Sciatic nerve (tissue), 2 donors: ENCODE results near the gene F8. TPM values are rescaled to one million over a fixed set of nuclear protein-coding genes. Genes with fewer than 3 reads are reported as not detected.
"Not testable (repeated sequence)": the region's sequence is repeated elsewhere in the genome, so short reads cannot be mapped to it uniquely, and the experiment has no call there.

ENCODE experiments used
- ATAC-seq: fragments of 200-7000 bp; cut with Tn5 transposase; one replicate; pipeline ENCODE4 v1.9.1; 2020; ENCODE audit warnings: mild to moderate bottlenecking, moderate library complexity
- DNase-seq: peaks from one replicate; pipeline ENCODE4 v3.0.0-alpha.2; 2020; ENCODE audit warnings: low spot score
- intact Hi-C: fragments of 100-400 bp; cut with DNase I; formaldehyde crosslinking; loops from one replicate; pipeline ENCODE4 v1.14.2; 2022
- total RNA-seq: library from RNA; stranded (reverse); fragmentation: NEBNext Ultra II Directional; extraction: Animal tissue kit (Norgen Biotek cat#: 25700); gene quantifications from one replicate; pipeline ENCODE4 v1.2.1, GENCODE V29; 2021
- donor health status: DM: no; HTN: no; CAD: no.
- donor health status: DM: no; HTN: no; CAD: no.

F8 gene
- total RNA-seq, 1 donor from 2014 or later, result 63.0 TPM

GRCh38 chrX:155046129-155046810, 23.7 kb upstream of the F8 start:
- no peak for DNase-seq
- intact Hi-C loops, result no loop called here
- no peak for ATAC-seq

- DNase-seq (no peak), ATAC-seq (no peak)
- intact Hi-C loops, result no loop called here
These were observed 13.2 kb upstream of the F8 start for GRCh38 chrX:155035688-155036087.

DNA sequence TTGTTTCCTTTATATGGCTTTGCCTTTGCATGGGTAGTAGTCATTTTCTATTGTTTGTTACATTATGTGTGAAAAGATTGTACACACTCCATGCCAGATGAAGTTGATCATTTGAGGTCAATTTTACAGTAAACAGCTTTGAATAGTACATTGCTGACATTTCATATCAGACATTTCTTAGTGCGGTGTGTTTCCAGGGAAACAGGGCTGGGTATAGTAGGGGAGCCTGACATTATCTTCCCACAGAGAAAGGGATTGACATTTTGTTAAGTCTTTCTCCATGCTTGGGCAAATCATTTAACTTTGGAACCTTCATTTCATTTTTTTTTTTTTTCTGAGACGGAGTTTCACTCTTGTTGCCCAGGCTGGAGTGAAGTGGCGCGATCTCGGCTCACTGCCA, 9.1 kb upstream of the F8 start:
- no peak for ATAC-seq
- no peak for DNase-seq
- intact Hi-C loops, result no loop called here

DNA sequence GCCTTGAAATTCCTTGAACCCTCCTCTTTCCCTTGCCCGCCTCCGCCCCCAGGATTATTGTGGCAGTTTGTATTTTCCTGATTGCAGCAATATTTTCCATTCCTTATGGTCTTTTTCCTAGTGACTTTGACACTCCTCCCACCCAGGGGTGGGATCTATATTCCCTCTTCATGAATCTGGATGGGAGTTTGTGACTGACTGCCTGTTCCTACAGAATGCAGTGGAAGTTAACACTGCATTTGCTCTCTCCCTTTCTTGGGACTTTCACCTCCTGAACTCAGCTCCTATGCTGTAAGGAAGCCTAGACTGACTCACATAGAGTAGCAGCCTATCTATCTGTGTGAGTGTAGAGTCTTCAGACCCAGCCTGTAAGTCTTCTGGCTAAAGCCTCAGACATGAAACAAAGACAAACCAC, 6.4 kb upstream of the F8 start:
- DNase-seq (no peak), ATAC-seq (no peak)
- intact Hi-C loops, result no loop called here

DNA sequence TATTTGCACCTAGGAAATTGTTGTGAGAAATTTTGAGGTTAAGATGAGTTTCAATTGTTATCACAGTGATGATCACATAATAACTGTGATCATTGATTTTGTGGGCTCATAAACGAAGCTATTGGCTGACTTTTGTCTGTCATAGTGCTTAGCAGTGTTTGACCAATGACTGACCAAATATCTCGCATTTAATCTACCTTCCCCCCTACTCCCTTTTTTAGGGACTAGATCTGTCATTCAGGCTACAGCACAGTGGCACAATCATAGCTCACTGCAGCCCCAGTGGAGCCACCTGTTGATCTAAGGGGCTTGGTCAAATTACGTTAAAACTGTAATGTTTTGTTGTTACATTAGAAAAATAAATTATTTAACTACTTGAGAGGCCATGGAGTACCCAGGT, 5.6 kb upstream of the F8 start:
- intact Hi-C loops, result no loop called here
- DNase-seq (no peak), ATAC-seq (no peak)

DNA sequence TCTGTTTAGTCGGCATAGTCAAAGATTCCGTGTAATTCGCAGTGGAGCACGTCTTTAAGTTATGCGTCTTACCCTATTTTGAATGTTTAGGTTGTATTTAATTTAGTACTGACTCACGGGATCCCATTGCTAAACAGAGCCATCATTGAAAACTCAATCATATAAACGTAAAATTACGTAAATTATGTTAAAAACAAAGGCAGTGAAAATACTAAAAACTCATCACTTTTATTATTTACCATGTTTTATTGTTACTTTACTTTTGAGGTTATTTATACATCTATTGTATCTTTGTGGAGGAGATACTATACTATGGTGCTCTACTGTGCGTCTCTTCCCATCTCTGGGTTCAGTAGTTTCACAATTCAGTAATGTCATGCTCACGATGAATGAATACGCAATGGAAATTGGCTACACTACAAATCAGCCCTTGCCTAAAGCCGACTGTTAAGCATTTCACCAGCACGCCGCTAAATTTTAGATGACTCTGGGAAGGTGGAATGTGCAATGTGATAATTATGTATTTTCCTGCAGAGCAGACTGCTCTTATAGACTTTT, 5.1 kb upstream of the F8 start:
- peak; percentile 79 for ATAC-seq
- DNase-seq, result no peak
- intact Hi-C loops, result no loop called here

DNA sequence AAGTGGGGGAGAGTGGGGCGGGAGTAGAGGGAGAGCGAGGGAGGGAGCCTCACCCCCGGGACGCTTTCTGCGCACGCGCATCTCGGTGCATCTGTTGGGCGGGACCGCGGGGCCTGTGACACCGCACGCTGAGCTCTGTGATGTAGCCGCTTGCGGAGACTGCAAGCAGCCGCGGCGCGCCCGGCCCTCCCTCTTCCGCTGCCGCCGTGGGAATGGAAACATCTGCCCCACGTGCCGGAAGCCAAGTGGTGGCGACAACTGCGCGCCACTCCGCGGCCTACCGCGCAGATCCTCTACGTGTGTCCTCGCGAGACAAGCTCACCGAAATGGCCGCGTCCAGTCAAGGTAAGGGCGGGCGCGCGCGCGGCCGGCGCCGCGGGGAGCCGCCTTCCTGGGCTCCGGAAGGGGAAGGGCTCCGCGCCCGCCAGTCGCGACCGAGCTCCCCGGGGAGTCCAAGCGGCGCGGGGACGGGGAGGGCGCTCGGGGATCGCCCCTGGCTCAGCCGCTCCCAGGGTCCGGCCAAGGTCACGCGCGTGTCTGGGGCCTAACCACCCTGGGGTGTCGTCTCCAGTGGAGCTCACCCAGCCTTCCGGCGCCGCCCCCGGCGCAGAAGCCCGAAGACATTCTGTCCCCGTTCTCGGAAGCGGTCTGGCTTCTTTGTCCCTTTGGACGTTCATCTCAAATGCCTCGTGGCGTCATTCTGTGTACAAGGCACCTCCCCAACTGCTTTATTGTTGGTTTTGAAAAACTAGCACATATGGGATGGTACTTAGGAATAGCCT, 4.4 kb upstream of the F8 start, which contains the start of gene FUNDC2:
Gene FUNDC2, plus strand, starts transcription at position 118 of the 782 bp plus-strand sequence. Its CDS starts 95 bp downstream, at position 213.
- intact Hi-C loops, result no loop called here
- peak; percentile 97 for ATAC-seq

DNA sequence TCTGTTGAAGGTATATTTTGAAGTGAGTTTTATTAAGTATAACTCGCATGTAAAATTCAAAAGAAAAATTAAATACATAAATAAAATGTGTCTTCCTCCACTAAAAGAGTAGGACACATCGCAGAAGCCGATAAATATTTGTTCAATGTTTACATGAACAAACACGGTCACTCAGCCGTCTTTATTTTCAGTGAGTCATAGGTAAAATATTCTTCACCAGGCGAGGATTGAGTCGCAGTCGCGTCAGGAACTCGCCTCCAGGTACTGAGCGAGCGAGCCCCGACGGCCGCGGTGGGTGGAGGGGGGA, 3.9 kb upstream of the F8 start:
- DNase-seq (no peak), ATAC-seq (no peak)
- intact Hi-C loops, result no loop called here

More for the DNA sequence above, 4.4 kb upstream of the F8 start, which contains the start of gene FUNDC2:
- peak; percentile 93 for DNase-seq

DNA sequence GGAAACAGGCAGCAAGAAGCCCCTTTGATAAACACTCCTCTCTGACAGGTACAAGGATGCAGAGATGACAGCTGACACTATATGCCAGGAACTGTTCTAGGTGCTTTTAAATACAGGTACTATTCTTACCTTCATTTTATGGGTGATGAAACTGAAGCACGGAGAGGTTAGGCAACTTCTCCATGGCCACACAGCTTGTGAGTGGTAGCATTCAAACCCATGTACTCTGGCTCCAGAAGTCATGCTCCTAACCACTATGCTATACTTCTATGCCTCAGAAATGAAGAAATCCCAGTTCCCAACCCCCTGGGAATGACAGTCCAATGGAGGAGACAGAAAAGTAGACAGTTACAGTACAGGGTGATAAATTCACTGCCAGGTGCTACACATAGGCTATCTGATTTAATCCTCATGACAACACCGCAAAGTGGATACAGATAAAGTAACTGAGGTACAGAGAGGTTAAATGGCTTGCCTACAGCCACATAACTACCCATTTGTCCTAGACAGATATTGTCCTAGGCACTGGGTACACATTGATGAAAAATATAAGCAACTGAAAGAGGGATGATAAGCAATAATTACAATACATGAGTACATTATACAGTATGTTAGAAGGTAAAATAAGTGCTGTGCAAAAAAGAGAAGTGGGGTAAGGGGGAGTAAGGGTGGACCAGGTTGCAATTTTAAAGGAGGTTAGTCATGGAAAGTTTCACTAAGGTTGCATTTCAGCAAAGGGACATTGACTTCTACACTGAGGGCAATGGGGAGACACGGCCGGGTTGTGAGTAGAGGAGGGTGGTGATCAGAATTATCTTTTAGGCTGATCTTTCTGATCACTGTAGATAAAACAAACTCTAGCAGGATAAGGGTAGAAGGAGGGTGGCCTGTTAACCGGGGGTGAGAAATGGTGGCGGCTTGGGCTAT, 1.6 kb upstream of the F8 start:
- intact Hi-C loops, result no loop called here
- ATAC-seq, result no peak
- DNase-seq, result no peak

GRCh38 chrX:155020591-155020990, 1.9 kb downstream of the F8 start:
- DNase-seq (no peak), ATAC-seq (no peak)
- intact Hi-C loops, result no loop called here

DNA sequence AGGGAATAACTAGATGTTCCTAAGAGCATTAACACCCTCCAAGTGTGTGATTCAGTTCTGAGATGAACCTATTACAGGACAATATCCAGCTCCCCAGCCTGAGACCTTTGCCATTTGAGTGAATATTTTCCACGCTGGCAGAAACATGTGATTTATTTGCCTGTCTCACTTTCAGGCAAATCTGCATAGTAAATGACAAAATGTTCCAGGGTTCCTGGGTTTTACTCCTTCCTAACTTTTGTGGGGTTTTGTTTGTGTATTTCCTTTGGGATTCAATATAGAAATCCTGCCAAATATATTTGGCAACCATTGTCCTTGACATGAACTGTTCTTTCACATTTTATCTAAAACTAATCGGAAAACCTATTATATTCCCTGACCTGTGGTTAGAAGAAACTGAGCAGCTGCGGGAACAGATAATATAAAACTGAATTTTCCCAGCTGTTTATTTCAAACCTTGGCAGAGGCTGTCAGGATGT, 12.5 kb downstream of the F8 start:
- ATAC-seq (peak; percentile 85), DNase-seq (no peak)
- intact Hi-C loops, result no loop called here

DNA sequence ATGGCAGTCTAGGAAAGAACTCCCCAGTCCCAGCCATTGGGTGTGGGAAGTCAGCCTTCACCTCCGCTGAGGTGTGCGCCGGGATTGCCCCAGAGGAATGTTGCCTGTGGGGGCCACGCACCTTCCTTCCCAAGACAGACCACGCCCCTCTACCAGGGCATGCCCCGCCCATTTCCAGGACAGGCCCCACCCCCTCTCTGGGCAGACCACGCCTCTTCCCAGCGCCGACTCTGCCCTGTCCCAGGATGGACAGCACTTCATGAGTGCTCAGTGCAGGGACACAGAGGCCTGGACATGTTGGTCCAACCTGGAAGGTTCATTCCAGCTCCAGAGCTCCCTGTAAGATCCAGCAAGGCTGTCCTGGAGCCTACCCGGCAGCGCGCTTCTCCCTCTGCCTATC, 13.9 kb downstream of the F8 start:
- ATAC-seq, result peak; percentile 10
- DNase-seq, intact Hi-C loops: not testable (repeated sequence)

DNA sequence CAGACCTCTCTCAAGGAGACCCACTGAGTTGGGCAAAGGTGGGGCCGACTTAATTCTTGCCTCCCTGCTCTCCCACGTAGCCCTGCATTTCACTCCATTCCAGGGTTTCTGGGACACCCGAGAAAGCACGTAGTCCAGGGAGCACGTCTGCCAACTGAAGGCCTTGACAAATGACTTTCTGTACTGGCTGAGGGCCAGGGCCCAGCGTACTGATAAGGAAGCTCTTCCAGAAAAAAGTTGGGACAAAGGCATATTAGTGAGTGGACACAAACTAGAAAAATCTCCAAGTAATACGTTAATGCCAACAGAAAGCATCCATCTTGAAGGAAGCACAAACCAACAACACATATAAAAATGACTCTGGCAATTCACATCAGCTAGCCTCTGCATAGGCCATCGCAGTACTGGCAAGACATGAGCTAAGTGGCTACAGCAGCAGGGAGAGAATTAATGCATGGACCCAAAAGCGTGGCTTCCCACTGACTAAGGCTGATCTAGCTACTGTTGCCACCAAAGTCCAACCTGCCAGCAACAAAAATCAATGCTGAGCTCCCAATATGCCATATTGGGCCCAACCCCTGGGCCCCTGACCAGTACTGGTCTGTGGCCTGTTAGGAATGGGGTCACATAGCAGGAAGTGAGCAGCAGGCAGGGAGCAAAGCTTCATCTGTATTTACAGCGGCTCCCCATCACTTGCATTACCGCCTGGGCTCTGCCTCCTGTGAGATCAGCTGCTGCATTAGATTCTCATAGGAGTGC, 15.4 kb downstream of the F8 start:
- intact Hi-C loops, ATAC-seq, DNase-seq: not testable (repeated sequence)

- intact Hi-C loops, ATAC-seq, DNase-seq: not testable (repeated sequence)
These were observed 16.1 kb downstream of the F8 start for GRCh38 chrX:155006379-155006778.

DNA sequence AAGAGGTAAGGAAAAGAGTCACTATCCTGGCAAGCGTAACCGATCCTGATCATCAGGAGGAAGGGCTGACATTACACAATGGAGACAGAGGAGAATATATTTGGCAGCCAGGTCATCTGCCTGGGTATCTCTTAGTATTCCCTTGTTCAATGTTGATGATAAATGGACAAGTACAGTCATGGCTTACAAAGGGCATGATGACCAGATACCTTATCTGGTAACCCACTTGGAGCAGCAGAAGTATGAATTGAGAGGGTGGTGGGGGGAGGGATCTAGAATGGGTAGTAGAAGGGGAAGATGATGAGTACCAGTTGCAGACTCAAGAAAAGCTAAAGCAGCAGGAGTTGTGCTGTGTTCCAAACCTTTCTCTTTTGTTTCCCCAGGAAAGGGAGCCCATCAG, 17.3 kb downstream of the F8 start:
- DNase-seq (no peak), ATAC-seq (no peak)
- intact Hi-C loops, result no loop called here

DNA sequence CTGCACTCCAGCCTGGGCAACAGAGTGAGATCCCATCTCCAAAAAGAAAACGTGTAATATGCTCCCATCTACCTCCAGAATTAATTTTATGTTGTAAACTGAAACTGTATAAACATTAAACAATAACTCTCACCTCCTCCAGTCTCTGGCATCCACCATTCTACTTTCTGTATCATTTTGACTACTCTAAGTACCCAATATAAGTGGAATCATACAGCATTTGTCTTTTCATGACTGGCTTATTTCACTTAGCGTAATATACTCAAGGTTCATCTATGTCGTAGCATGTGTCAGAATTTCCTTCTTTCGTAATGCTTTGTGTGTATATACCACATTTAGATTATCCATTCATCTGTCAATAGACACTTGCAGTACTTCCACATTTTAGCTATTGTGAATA, 20.6 kb downstream of the F8 start:
- ATAC-seq (no peak), DNase-seq (no peak)
- intact Hi-C loops, result no loop called here

DNA sequence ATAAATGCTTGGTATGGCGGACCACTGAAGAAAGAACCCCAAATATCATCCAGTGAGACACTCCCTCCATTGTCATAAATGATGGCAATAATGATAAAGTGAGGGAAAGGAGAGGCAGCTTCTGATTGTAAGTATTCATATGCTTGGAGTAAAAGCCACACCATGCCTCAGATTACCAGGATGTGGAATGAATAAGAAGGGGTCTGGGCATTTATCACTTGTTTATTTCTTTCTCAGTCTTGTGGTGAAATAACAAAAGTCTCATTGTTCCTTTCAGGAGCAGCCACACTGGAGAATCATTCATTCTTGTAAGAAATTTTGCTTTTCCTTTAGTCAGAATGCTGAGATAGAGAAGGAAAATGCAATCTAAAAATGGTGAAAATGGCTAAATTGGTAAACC, 21.7 kb downstream of the F8 start:
- DNase-seq (no peak), ATAC-seq (no peak)
- intact Hi-C loops, result no loop called here

DNA sequence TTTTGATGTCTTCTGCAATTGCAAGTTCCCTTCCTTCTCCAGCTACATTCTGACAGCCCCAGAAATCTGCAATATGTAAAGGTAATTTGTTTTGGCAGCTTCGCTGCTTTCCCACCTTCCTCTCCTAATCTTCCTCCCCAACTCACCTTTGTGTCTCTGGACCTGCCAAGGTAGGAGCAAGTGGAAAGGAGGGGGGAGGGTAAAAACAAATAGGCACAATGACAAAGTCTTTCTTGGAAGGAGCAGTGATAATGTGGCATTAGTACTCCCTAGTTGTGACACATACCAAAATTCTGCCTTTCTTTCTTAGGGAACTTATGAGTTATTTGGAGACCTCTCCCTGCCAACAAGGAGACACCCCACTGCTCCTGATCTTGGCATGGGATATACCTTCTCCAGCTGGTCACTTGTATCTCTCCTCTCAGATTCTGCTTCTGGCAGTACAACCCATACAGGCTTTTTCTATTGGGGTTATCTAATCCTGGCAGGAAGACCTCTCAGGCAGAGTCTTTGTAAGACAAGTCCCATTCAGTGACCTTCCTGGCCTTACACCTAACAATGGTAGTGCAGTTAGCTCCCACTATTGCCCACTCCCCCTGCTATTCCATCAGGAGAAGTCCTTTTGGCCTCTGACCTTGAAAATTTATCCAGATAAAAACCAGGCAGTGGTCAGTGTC, 24.2 kb downstream of the F8 start:
- DNase-seq, result no peak
- intact Hi-C loops, result no loop called here
- ATAC-seq, result no peak
